Activated CD4-positive, alpha-beta T cell treated with anti-CD3 and anti-CD28 coated beads, Interleukin-10, Interleukin-2, amounts not matched to agents 100 ng/mL and 50 ng/mL, durations not matched to agents 16 hours and 8 hours (primary cell): ENCODE measurements around the gene GPR31.
A peak's percentile ranks its signal among the peaks of the same experiment; 100 is the strongest.

Experiments used
- DNase-seq: peaks from one replicate; pipeline ENCODE4 v3.0.0-alpha.2; 2020

GPR31 gene

DNA sequence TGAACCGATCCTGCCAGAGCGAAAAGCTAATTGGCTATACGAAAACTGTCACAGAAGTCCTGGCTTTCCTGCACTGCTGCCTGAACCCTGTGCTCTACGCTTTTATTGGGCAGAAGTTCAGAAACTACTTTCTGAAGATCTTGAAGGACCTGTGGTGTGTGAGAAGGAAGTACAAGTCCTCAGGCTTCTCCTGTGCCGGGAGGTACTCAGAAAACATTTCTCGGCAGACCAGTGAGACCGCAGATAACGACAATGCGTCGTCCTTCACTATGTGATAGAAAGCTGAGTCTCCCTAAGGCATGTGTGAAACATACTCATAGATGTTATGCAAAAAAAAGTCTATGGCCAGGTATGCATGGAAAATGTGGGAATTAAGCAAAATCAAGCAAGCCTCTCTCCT lies 20.7 kb downstream of the GPR31 start:
- no peak for DNase-seq

DNA sequence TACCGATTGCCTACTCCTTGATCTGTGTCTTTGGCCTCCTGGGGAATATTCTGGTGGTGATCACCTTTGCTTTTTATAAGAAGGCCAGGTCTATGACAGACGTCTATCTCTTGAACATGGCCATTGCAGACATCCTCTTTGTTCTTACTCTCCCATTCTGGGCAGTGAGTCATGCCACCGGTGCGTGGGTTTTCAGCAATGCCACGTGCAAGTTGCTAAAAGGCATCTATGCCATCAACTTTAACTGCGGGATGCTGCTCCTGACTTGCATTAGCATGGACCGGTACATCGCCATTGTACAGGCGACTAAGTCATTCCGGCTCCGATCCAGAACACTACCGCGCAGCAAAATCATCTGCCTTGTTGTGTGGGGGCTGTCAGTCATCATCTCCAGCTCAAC lies 21.4 kb downstream of the GPR31 start:
- no peak for DNase-seq

DNA sequence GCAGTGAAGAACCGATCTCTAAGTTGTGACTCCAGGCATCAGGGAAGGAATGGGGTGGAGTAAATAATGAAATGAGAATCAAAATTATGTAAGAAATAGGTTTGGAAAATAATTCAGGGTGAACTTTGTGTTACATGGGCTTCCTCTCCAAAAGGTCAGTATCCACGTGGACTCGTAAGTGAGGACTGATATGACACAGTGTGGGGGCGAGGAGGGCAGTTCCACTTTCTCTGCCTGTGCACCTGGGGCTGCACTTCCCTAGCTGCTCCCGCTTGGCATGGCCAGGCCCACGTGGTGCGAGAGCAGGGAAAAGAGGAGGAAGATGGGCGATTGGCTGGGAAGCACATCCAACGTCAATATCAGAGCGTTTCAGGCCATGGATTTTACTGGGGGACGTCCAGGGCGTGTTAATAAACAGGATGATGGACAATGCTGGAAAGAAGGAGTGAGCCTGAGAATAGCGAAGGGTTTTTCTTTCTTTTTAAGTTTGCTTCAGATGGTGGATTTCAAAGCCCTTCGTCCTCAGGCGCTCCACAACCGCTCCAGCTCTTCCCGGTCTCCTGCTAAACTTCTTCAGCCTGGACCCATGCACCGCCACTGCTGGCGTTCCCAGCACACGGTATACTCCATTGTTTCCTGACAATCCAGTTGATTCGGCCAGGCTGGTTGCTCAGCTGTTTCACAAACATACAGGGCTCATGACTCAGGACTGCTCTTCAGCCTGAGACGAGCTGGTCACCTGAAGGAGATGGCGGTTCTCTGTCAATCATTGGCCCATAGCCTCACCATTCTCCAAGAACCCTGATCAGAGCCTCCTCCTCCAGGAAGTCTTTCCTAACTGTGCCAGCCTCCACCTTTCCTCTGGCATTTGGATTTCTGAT lies 23.1 kb downstream of the GPR31 start:
- DNase-seq, result no peak

DNA sequence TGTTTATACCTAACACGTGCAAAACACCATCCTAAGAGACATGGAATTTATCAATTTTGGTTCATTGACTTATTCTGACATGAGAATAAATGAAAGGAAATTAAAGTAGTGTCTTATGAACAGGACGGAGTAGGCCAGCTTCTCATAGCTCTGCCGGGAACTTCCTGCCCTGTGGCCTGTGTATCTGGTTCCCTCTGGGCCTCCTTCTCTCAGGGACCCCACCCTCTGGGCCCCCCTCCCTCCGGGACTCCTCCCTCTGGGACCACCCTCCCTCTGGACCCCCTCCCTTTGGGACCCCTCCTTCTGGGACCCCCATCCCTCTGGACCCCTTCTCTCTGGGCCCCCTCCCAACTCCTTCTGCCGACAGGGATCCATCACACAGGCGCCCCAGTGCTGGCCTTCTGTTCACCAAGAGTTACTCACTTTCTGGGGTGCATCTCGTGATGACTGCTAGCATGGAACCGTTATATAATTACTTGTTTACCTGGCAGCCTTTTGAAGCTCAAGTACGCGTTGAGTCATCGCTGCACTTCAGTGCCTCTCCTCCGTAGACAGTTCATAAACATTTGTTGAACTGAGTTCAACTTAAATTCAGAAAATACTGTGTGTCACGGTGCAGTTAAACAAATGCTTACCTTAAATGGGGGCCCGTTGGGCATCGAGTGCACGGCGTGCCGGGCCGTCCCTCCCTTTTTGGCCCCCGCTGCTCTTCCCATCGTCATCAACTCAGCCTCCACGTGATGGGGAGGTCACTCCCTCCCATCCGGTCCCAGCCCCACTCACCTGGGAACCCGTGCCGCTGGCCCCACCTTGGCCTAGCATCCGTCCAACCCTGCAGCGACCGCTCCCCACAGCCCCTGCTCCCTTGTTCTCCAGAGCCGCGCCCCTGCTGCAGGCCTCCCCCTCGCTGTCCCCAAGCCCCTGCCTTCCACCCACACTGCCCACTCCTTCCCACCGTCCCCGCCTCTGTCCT lies 26.8 kb downstream of the GPR31 start:
- DNase-seq, result no peak

DNA sequence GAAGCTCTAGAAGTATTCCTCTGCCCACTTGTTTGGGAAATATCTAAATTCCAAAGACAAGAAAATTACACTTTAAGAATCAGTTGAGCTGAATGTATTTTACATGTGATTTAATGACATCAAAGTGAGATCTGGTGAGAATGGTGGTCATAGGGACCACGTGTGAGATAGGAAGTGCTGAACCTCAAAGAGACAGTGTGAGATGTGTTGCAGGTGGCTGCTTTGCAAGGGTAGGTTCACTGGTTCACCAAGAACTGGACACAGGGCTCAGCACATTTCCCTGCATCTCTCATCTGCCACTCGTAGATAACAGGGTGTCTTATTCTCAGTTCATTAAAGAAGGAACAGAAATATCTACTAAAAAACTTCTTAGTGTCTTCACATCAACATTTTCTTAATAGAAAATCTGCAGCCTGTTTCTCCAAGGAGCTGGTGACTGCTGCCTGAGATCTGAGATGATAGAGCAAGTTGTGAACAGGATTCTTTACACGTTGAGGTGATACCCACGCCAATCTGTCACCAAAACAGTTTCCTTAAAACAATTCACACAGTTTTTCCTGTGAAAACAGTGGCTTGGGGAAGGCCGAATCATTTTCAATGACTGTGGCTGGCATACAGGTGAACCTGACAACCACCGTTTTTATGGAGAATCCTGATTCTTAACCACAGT lies 27.6 kb downstream of the GPR31 start:
- DNase-seq, result no peak

DNA sequence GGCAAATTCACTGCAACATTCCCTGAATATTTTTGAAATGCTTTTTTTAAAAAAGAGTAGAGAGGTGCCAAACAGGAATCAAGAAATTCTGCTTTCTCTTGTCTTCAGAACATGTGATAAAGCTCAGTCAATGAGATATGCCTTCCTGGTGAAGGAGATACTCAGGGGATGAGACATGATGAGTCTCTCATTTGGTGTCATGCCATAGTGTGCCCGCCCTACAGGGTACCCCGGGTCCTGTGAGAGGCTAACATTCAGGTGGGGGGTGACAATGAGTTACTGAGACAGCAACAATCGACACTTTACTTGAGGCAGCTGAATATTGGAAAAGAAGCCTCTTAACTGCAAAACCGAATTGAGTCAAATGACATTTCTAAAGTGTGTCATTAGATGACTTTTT lies 28.2 kb downstream of the GPR31 start:
- no peak for DNase-seq

DNA sequence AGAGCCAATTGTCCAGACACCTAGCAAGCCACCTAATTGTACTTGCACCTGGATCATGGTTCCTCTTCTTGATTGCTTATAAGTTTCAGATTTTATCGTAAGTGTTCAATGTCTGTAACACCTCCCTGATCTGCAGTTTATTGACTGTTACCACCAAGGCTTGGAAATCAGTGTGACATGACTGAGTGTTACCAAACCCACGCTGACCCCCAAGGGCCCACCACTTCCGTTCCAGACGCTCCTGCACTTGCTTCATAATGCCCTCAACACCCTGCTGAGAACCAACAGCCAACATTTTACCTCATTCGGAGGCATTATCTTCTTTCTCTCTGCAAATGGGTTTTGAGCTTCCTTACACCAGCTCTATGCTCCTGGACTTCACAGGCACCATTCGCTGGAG lies 28.6 kb downstream of the GPR31 start:
- no peak for DNase-seq

DNA sequence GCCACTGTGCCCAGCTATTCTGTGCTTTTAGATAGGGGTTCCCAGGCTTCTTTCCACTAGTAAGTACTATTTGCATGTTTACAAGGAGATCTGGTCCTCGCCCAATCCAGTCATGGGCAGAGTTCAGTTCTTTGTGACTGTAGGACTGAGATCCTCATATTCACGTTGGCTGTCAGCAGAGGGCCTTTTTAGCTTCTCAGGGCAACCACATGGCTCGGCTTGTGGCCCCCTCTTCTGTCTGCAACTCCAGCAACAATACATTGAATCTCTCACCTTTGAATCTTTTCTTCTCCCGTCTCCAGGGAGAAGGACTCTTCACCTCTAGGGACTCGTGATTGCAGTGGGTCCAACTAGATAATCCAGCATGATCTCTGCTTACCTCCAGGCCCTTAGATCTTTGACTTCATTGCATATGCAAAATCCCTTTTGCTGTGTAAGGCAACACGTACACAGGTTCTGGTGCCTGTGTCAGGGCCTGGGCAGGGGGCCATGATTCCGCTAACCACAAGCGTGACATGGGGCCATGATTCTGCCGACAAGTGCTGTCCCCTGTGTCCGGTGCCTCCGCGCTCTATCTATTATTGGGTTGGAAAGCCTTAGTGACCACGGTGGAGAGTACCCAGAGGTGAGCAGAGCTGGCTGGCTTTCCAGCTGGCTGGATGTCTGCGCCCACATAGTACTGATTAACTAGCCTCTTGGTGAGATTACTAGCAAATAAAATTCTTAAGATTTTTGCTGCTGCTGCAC lies 29.8 kb downstream of the GPR31 start:
- no peak for DNase-seq

DNA sequence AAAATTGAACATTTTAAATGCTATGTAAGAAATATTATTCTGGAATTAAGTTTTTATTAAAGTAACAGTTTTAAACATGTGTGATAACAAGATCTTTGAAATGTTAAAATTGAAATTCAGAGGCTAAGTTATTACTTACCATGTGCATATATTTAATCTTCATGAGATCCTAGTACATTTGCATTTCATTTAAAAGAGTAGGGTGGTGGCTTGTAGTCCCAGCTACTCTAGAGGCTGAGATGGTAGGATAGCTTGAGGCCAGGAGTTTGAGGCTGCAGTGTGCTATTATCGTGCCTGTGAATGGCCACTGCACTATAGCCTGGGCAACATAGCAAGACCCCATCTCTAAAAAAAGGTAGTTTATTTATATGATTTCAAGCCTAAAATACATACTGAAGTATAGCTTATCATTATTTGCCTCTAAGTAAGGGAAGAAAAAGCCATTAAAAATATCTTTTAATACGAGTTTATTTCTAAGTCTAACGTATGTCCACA lies 31.9 kb downstream of the GPR31 start:
- DNase-seq, result no peak

DNA sequence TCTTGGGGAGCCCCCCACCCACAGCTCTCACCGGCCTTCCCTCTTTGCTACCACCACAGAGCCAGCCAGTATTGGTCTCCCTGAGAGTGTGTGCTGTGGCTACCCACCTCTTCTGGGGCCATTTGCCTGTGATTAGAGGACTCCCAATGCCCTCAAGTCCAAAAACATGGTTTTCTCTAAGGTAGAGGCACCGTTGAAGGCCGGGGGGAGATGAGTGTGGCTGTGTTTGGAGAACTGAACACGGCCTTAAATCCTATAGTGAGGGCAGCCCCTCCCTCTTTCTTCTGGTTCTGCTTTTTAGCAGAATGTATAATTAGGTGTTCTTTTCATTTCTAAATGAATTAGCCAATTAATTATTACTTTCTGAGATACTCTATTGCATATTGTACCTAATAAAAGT lies 32.4 kb downstream of the GPR31 start:
- DNase-seq, result no peak

DNA sequence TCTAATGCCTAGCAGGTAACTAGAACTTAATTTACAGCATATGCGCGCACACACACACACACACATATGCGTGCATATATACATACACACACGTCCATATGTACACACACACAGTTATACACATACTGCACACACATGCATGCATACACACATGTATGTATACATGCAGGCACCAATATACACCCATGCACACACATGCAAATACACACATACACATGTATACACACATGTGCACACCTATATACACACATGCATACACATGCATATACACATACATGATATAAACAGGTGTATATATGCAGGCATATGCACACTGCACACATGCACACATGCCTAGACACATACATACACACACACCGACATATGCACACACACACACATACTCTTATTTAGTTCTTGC lies 33.0 kb downstream of the GPR31 start:
- DNase-seq, result no peak

DNA sequence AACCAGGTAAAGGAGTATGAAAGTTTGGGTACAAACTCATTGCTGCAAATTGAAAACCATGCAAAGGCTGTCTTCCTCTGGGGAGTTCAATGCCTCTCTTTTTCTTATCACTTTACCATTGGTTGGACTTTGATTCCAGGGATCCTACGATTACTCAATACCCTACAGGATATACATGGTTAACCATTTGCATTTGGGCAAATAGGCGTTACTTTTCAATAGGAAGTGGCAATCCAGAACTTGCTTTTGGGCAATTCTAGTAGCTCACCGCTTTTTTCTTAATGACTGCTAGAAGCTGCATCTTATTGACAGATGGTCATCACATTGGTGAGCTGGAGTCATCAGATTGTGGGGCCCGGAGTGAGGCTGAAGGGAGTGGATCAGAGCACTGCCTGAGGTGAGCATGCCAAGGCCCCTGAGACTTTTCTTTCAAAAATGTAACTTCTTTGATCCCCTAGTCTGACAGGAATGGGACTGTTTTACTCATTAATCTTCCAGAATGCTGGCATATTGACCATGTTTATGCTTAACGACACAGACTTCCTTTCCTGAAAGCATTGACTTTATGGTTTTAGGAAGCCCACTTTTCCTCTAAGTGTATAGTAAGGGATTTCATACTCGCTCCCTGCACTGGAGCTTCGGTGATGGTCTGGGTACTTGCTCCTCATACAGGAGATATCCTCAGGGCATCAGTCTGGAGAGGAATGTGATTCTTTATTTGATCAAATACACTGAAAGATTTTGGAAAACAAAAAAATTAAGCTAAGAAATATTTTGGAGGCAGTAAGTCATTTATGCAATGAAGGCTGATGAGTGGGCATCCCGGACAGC lies 34.7 kb downstream of the GPR31 start, which contains the start of gene CCR6:
CCR6 (plus strand) TSS at position 270 of the 831 bp plus-strand sequence. CDS start 13,039 bp downstream, outside the sequence.
- peak; percentile 41 for DNase-seq

DNA sequence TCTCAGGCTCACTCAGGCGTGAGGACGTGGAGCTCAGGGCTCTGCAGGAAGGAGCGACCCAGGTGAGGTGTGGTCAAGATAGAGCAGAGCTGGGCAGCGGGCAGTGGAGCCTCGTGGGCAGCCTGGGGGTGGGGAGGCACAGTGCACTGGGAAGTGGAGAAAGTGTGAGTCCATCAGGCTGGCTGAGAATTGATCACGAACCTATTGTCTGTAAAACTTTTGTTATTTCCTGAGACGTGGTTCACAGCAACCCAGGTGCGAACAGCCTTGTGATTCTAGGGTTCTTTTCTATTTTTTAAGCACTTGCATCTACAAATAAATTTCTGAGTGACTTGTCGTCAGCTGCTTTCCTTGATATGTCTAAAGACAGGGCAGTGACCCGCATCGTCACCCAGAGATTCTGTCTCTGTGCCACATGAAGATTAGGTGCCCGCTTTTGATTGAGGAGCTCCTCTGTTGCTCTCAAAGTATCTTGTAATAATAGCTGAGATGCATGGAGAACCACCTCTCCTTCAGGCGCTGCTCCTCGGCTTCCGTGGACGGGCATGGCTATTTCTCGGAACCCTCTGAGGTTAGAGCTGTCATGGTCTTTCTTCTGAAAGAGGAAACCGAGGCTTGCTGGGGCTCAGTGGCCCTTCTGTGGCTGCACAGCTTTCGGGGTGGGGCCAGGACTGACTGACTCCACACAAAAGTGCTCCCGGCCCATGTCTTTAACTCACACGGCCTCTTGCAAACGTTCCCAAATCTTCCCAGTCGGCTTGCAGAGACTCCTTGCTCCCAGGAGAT lies 35.5 kb downstream of the GPR31 start:
- peak; percentile 33 for DNase-seq

DNA sequence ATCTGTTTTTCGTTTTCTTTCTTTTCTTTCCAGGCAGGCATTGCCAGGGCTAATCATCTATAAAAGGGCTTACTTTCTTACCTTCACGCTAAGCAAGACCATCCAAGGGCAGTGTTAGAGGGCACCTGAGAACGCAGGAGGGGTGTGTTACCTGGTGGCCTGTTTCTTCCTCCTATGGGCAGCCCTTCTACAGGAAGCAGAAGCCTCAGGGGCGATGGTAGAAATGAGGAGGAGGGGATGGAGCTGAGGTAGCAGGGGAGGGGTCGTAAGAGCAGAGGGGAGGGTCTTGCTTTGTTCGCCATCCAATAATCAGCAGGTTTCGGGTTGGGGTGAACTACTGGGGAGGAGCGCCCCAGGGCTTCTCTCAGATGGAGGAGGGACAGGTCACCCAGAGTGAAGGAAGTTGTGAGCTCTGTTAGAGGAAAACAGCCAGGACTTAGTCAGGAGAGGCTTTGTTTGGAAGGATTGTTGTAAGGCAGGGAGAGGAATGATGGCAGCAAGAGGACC lies 36.4 kb downstream of the GPR31 start:
- DNase-seq, result no peak

DNA sequence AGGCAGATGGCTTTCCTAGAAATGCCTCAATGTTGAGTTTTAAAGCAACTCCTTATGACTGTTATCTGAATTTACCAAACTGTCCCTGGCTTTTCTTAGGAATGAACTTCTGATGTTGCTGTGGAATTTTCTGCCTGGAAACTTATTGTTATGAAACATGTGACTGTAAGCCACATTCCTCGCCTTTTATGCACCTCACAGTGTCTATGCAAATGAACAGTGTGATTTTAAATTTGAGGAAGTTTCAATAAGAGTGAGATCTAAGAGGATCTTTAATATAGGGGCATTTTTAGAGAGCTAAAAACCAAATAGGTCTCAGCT lies 37.2 kb downstream of the GPR31 start:
- no peak for DNase-seq

DNA sequence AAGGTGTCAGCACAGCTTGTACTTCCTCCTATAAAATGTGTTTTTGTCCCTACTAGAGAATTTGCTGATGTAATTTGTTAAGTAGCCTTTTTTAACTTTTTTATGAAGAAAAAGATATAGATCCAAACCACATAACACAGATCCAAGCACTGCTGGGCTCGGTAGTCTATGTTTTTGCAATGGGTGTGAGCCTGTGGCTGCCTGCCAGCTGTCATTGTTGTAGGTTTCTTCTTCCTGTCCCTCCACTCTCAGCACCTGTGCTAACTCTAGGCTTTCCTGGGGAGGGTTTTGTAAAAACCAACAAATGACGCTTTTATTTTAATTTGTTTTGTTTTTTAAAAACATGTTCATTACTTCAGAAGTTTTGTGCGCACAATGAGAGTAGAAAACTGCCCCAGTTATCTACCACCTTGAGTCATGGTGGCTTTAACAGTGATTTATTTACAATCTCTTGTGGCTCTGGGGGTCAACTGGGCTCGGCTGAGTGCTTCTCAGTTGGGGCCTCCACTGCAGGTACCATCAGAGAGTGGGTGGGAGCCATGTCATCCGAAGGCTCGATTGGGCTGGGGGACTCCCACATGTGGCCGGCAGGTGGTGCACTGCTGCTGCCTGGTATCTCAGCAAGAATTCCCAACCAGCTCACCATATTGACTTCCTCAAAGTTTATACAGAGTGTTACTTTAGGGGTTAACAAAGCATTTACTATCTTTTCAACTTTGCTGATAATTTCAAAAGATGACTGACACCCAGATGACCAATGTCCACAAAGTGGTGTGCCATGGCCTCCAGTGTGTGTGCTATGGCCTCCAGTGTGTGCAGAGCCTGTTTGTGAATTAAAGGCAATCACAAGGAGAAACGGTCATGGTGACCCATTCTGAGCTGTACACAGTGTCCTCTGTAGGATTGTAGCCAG lies 37.9 kb downstream of the GPR31 start:
- DNase-seq, result no peak

DNA sequence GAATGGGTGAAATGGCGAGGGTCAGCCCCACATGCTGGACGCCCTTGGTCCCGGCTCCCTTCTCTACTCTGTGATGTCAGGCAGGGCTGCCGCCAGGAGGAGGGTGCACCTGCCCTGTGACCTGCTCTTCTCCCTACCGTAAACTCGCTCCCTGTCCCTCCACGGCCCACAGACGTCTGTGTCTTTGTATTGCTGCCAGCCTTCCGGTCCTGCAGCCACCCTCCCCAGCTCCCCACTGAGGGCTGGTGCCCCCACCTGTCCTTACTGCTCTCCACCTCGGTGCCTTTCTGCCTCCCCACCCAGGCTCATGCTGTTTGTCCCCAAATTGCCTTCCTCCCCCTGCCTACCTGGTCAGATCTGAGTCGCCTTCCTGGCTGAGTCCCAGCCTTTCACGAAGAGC lies 38.9 kb downstream of the GPR31 start:
- DNase-seq, result no peak

DNA sequence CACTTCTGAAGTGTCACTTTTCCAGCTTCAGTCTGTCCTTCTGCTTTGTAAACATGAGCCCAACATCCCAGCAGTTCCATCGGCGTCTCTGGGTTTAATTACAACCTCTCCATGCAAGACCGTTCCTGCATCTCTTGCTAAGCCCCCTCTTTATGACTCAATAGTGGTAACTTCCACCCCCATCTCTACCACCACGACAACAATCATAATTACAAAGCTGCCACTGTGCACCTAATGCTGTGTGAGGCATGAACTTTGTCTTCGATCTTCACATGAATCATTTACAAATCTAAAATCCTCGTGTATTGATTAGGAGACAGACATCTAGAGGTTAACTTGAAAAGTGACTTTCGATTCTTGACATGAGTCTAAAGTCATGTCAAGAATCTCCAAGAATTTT lies 39.8 kb downstream of the GPR31 start:
- DNase-seq, result peak; percentile 30

DNA sequence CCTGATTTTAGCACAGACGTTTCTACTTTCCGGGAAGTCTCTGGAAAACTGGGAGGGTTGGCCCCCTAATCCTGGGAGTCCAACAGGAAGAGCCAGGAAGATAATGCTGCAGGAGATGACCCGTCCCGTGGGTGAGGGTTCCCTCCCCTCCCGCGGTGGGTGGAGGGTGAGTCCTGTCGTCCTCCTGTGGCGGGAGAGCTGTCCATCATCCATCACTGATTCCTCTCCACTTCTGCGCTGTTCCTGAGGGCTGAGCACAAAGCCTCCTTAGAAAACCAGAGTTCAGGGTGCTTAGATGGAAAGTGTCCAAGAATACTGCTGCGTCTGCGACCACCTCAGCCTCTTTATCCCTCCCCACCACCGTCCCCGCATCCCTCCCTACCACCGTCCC lies 40.9 kb downstream of the GPR31 start:
- DNase-seq, result no peak
